Activated naive CD4-positive, alpha-beta T cell treated with anti-CD3 and anti-CD28 coated beads, Interleukin-2, amount 50 U/mL, for 24 hours (primary cell): Measurements from ENCODE around the gene KCNJ14.

Experiments used
- H3K27ac Mint-ChIP-seq: one replicate; pipeline ENCODE4 v1.8.0; 2021; ENCODE audit warnings: mild to moderate bottlenecking, mixed read lengths
- H3K27me3 Mint-ChIP-seq: one replicate; pipeline ENCODE4 v1.8.0; 2021; ENCODE audit warnings: mixed read lengths
- H3K36me3 Mint-ChIP-seq: one replicate; pipeline ENCODE4 v1.8.0; 2021; ENCODE audit warnings: mixed read lengths
- H3K4me1 Mint-ChIP-seq: one replicate; pipeline ENCODE4 v1.8.0; 2021; ENCODE audit warnings: mixed read lengths
- H3K4me3 Mint-ChIP-seq: one replicate; pipeline ENCODE4 v1.8.0; 2021; ENCODE audit warnings: mild to moderate bottlenecking, mixed read lengths
- H3K9me3 Mint-ChIP-seq: one replicate; pipeline ENCODE4 v1.8.0; 2021; ENCODE audit warnings: mixed read lengths

The KCNJ14 gene

GRCh38 chr19:48514123-48514458 lies 58.7 kb downstream of the KCNJ14 start:
- Mint-ChIP-seq H3K9me3 (no peaks in the 10 kb centered on the region), H3K4me3 (no peak overlapping the region), H3K27ac (no peak overlapping the region)

GRCh38 chr19:48516536-48516935 lies 61.2 kb downstream of the KCNJ14 start:
- Mint-ChIP-seq H3K27me3 (no peaks in the 10 kb centered on the region), H3K4me1 (peaks cover 5% of the 10 kb centered on the region), H3K9me3 (no peaks in the 10 kb centered on the region), H3K27ac (no peak overlapping the region), H3K36me3 (no peaks in the 10 kb centered on the region), H3K4me3 (no peak overlapping the region)

More at GRCh38 chr19:48514123-48514458, 58.7 kb downstream of the KCNJ14 start:
- H3K36me3 Mint-ChIP-seq, result no peaks in the 10 kb centered on the region
- no peaks in the 10 kb centered on the region for H3K27me3 Mint-ChIP-seq
- peaks cover 13% of the 10 kb centered on the region for H3K4me1 Mint-ChIP-seq
